SK-N-SH (cell line): ENCODE measurements around the gene TARS1. TPM values are rescaled to one million over a fixed set of nuclear protein-coding genes. Genes with fewer than 3 reads are reported as not detected.

ENCODE experiments used
- CTCF ChIA-PET: fragments of 300-600, 350-600 bp; formaldehyde crosslinking; extraction: SDS; loops from one replicate; lab custom pipeline; 2021; lab: Yijun Ruan, JAX
- POLR2A ChIA-PET: fragments of 350-600 bp; sonication (Branson Sonifier 250); formaldehyde crosslinking; extraction: SDS; loops from one replicate; lab custom pipeline; 2020; ENCODE audit warnings: antibody characterized with exemption, inconsistent platforms; lab: Yijun Ruan, JAX
- DNase-seq: peaks from one replicate; pipeline ENCODE4 v3.0.0; 2012
- H2AFZ ChIP-seq: fragments of 200-600 bp; sonication (generic); 2 replicates; pipeline ENCODE4 v1.8.1; 2016; ENCODE audit warnings: antibody characterized with exemption, mild to moderate bottlenecking, low read depth
- H3F3A ChIP-seq: fragments of 200-600 bp; sonication (generic); replicated peaks from 2 replicates; pipeline ENCODE3; 2016; ENCODE audit warnings: antibody characterized with exemption, mild to moderate bottlenecking; ENCODE audit not compliant: insufficient read depth
- H3K27ac ChIP-seq, 2 experiments: fragments of 200-500 bp in 1 of 2; fragments of 200-600 bp in 1 of 2; sonication (Bioruptor generic) in 1 of 2; sonication (generic), shearing (Covaris generic) in 1 of 2; 2 replicates each; pipeline versions ENCODE4 v1.5.1 to v1.6.1; 2014 to 2016; ENCODE audit warnings: low read depth in 2 of 2, inconsistent platforms in 1 of 2, low read length in 1 of 2, mild to moderate bottlenecking in 1 of 2, mixed read lengths in 1 of 2
- H3K27me3 ChIP-seq: fragments of 200-600 bp; sonication (generic), shearing (Covaris generic); 2 replicates; pipeline ENCODE4 v1.6.1; 2016; ENCODE audit warnings: mixed run types; ENCODE audit not compliant: insufficient read depth
- H3K36me3 ChIP-seq, 2 experiments: fragments of 200-500 bp in 1 of 2; fragments of 200-600 bp in 1 of 2; sonication (Bioruptor generic) in 1 of 2; sonication (generic) in 1 of 2; replicated peaks in 1 of 2; 2 replicates each; pipeline versions ENCODE3 to v1.5.1; 2014 to 2016; ENCODE audit warnings: low read length in 1 of 2, mild to moderate bottlenecking in 1 of 2; ENCODE audit not compliant: insufficient read depth in 2 of 2, control insufficient read depth in 1 of 2
- H3K4me1 ChIP-seq, 2 experiments: fragments of 200-500 bp in 1 of 2; fragments of 200-600 bp in 1 of 2; sonication (Bioruptor generic) in 1 of 2; sonication (generic), shearing (Covaris generic) in 1 of 2; 2 replicates each; pipeline versions ENCODE4 v1.5.1 to v1.6.1; 2014 to 2016; ENCODE audit warnings: low read depth in 1 of 2, low read length in 1 of 2, mixed run types in 1 of 2; ENCODE audit not compliant: insufficient read depth in 2 of 2, control insufficient read depth in 1 of 2
- H3K4me2 ChIP-seq: fragments of 200-600 bp; sonication (generic), shearing (Covaris generic); 2 replicates; pipeline ENCODE4 v1.6.1; 2017; ENCODE audit warnings: mixed run types
- H3K4me3 ChIP-seq, 2 experiments: fragments of 200-500 bp in 1 of 2; fragments of 200-600 bp in 1 of 2; sonication (Bioruptor generic) in 1 of 2; sonication (generic), shearing (Covaris generic) in 1 of 2; 2 replicates each; pipeline versions ENCODE4 v1.5.1 to v1.8.1; 2014 to 2016; ENCODE audit warnings: low read depth in 2 of 2, inconsistent platforms in 1 of 2, low read length in 1 of 2, mild to moderate bottlenecking in 1 of 2, mixed read lengths in 1 of 2, moderate library complexity in 1 of 2
- H3K79me2 ChIP-seq: fragments of 200-600 bp; sonication (generic); 2 replicates; pipeline ENCODE4 v1.8.1; 2017; ENCODE audit warnings: mild to moderate bottlenecking; ENCODE audit not compliant: insufficient read depth
- H3K9ac ChIP-seq: fragments of 200-600 bp; sonication (generic); 2 replicates; pipeline ENCODE4 v1.6.1; 2017; ENCODE audit warnings: mixed run types
- H3K9me2 ChIP-seq: fragments of 200-600 bp; sonication (generic); 2 replicates; pipeline ENCODE4 v1.6.1; 2017; ENCODE audit warnings: mixed run types
- H3K9me3 ChIP-seq: fragments of 200-600 bp; sonication (generic); 2 replicates; pipeline ENCODE4 v1.6.1; 2017; ENCODE audit warnings: mixed run types, mild to moderate bottlenecking, moderate library complexity
- H4K20me1 ChIP-seq: fragments of 200-600 bp; sonication (generic); 2 replicates; pipeline ENCODE4 v1.6.1; 2017; ENCODE audit warnings: mild to moderate bottlenecking, mixed run types; ENCODE audit not compliant: insufficient read depth
- CHD2 ChIP-seq: fragments of 150-350 bp; IDR thresholded peaks from 2 replicates; pipeline ENCODE4 v1.6.1; 2018; ENCODE audit warnings: low read length; ENCODE audit not compliant: partially characterized antibody
- ELF1 ChIP-seq: IDR thresholded peaks from 2 replicates; pipeline ENCODE4 v1.4.0; 2012
- EP300 ChIP-seq, 2 experiments: IDR thresholded peaks; 2 replicates each; pipeline versions ENCODE4 v1.4.0 to v1.6.1; 2012; ENCODE audit warnings: borderline replicate concordance in 1 of 2, low read depth in 1 of 2, low read length in 1 of 2
- FOXJ3 ChIP-seq: sonication (generic); formaldehyde crosslinking; IDR thresholded peaks from 2 replicates; pipeline ENCODE4 v1.5.1; 2020; ENCODE audit warnings: mild to moderate bottlenecking, missing genetic modification reagents
- GABPA ChIP-seq: IDR thresholded peaks from 2 replicates; pipeline ENCODE4 v1.4.0; 2012; ENCODE audit warnings: low read depth, mild to moderate bottlenecking
- GATA2 ChIP-seq: sonication (generic); formaldehyde crosslinking; IDR thresholded peaks from 2 replicates; pipeline ENCODE4 v1.5.0; 2020; ENCODE audit warnings: mild to moderate bottlenecking, missing genetic modification reagents
- JUND ChIP-seq: IDR thresholded peaks from 2 replicates; pipeline ENCODE4 v1.4.0; 2012
- MXI1 ChIP-seq: IDR thresholded peaks from 2 replicates; pipeline ENCODE4 v1.6.1; 2012; ENCODE audit warnings: mild to moderate bottlenecking, low read depth, low read length, improper control_type of control experiment
- NFIC ChIP-seq: IDR thresholded peaks from 2 replicates; pipeline ENCODE4 v1.4.0; 2012; ENCODE audit warnings: borderline replicate concordance
- NRF1 ChIP-seq: IDR thresholded peaks from 2 replicates; pipeline ENCODE4 v1.6.1; 2012; ENCODE audit warnings: low read depth, mild to moderate bottlenecking, low read length
- POLR2AphosphoS5 ChIP-seq: IDR thresholded peaks from 2 replicates; pipeline ENCODE4 v1.6.1; 2012; ENCODE audit warnings: low read depth, low read length
- RAD21 ChIP-seq: IDR thresholded peaks from 2 replicates; pipeline ENCODE4 v1.6.1; 2012; ENCODE audit warnings: mild to moderate bottlenecking, low read length
- RFX5 ChIP-seq: IDR thresholded peaks from 2 replicates; pipeline ENCODE4 v1.6.1; 2012; ENCODE audit warnings: mild to moderate bottlenecking, improper control_type of control experiment, low read length
- RXRA ChIP-seq: IDR thresholded peaks from 2 replicates; pipeline ENCODE4 v1.4.0; 2012; ENCODE audit warnings: low read depth, mild to moderate bottlenecking, borderline replicate concordance
- SMC3 ChIP-seq: IDR thresholded peaks from 2 replicates; pipeline ENCODE4 v1.6.1; 2012; ENCODE audit warnings: low read depth, low read length, improper control_type of control experiment
- TAF1 ChIP-seq: IDR thresholded peaks from 2 replicates; pipeline ENCODE4 v1.6.1; 2012; ENCODE audit warnings: low read depth, mild to moderate bottlenecking, low read length, moderate library complexity, borderline replicate concordance
- TCF12 ChIP-seq: IDR thresholded peaks from 2 replicates; pipeline ENCODE4 v1.4.0; 2012
- TEAD4 ChIP-seq: IDR thresholded peaks from 2 replicates; pipeline ENCODE4 v1.4.0; 2012; ENCODE audit warnings: mild to moderate bottlenecking, borderline replicate concordance; ENCODE audit not compliant: insufficient read depth
- YY1 ChIP-seq: IDR thresholded peaks from 2 replicates; pipeline ENCODE4 v1.4.0; 2012; ENCODE audit warnings: low read depth, mild to moderate bottlenecking
- WGBS: methylation state at CpG from one replicate; pipeline ENCODE4 v1.1.6; 2017; ENCODE audit warnings: low lambda C conversion rate; 5-methylcytosine and 5-hydroxymethylcytosine counted together
- polyA plus RNA-seq, 3 experiments: library from polyadenylated mRNA; depleted of rRNA; stranded (reverse); fragments of >200 nt; gene quantifications; 2 replicates each; pipeline ENCODE4 v1.2.3, GENCODE V29; 2012
- TF ChIP-seq, protein P1 (sequence below): IDR thresholded peaks from 2 replicates; pipeline ENCODE4 v1.4.0; 2012; ENCODE audit warnings: low read depth, borderline replicate concordance
- TF ChIP-seq, protein P2 (sequence below): IDR thresholded peaks from 2 replicates; pipeline ENCODE4 v1.4.0; 2012; ENCODE audit warnings: low read depth, borderline replicate concordance
- TF ChIP-seq, protein P3 (sequence below): IDR thresholded peaks from 2 replicates; pipeline ENCODE4; 2012
- TF ChIP-seq, protein P4 (sequence below): fragments of 200-600 bp; sonication (generic); IDR thresholded peaks from 2 replicates; pipeline ENCODE4 v1.6.1; 2017; ENCODE audit warnings: antibody characterized with exemption, mild to moderate bottlenecking, moderate library complexity
- TF ChIP-seq, protein P5 (sequence below): fragments of 150-350 bp; IDR thresholded peaks from 2 replicates; pipeline ENCODE4 v1.6.1; 2016; ENCODE audit warnings: mild to moderate bottlenecking, low read depth, low read length

Gene TARS1
- polyA plus RNA-seq, 1 of the 3 experiments (the other 2 are of a cell fraction), result 58.4 TPM

DNA sequence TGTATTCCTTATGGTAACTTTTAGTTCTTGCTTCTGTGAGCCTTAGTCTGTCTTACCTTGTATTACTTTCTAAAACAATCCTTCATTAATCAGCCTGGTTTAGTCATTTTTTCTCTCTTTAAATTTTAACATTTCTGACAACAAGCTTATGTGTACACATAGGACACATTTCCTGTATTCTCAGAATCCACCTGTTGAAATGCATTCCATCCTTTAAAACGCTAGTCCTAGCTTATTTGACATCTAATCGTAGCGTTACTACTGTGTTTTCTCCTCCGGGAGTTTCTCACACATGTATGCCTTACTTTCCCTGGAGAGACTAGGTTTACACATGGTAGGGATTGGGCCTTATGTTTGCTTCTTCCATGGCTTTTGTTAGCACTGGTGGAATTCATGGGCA, 3.8 kb downstream of the TARS1 start:
- no peak overlapping the region for H3K4me3 ChIP-seq
- TF ChIP-seq JUND (no peak), FOXJ3 (CRISPR knock-in tag) (no peak), EP300 (IDR thresholded peaks at IDR 0.05; ENCODE audit: borderline replicate concordance in 1 of 2, low read depth in 1 of 2, low read length in 1 of 2) (no peak), GABPA (no peak), RAD21 (no peak), YY1 (no peak), NRF1 (no peak)
- TF ChIP-seq, protein P1, sequence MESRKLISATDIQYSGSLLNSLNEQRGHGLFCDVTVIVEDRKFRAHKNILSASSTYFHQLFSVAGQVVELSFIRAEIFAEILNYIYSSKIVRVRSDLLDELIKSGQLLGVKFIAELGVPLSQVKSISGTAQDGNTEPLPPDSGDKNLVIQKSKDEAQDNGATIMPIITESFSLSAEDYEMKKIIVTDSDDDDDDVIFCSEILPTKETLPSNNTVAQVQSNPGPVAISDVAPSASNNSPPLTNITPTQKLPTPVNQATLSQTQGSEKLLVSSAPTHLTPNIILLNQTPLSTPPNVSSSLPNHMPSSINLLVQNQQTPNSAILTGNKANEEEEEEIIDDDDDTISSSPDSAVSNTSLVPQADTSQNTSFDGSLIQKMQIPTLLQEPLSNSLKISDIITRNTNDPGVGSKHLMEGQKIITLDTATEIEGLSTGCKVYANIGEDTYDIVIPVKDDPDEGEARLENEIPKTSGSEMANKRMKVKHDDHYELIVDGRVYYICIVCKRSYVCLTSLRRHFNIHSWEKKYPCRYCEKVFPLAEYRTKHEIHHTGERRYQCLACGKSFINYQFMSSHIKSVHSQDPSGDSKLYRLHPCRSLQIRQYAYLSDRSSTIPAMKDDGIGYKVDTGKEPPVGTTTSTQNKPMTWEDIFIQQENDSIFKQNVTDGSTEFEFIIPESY, result no peak
- TF ChIP-seq, protein P2, sequence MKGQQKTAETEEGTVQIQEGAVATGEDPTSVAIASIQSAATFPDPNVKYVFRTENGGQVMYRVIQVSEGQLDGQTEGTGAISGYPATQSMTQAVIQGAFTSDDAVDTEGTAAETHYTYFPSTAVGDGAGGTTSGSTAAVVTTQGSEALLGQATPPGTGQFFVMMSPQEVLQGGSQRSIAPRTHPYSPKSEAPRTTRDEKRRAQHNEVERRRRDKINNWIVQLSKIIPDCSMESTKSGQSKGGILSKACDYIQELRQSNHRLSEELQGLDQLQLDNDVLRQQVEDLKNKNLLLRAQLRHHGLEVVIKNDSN, result no peak
- TF ChIP-seq, protein P3, sequence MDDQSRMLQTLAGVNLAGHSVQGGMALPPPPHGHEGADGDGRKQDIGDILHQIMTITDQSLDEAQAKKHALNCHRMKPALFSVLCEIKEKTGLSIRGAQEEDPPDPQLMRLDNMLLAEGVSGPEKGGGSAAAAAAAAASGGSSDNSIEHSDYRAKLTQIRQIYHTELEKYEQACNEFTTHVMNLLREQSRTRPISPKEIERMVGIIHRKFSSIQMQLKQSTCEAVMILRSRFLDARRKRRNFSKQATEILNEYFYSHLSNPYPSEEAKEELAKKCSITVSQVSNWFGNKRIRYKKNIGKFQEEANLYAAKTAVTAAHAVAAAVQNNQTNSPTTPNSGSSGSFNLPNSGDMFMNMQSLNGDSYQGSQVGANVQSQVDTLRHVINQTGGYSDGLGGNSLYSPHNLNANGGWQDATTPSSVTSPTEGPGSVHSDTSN, result no peak
- peak overlapping the region; percentile 33; the same call in 1 of the 2 replicates for H3K4me2 ChIP-seq
- WGBS, result 84% methylated on average over 4 of the region's 4 CpGs
- H3K79me2 ChIP-seq, result peaks cover 90% of the 10 kb centered on the region
- ChIA-PET CTCF (no interaction called here), POLR2A (no interaction called here)
- peaks cover 47 to 55% of the 10 kb centered on the region in 2 experiments for H3K36me3 ChIP-seq
- H3K9ac ChIP-seq, result no peak overlapping the region
- H3F3A ChIP-seq, result peaks cover 35% of the 10 kb centered on the region
- H3K27me3 ChIP-seq, result no peaks in the 10 kb centered on the region
- no peaks in the 10 kb centered on the region for H3K9me3 ChIP-seq
- no peak overlapping the region for H2AFZ ChIP-seq
- no peak for DNase-seq
- no peak overlapping the region for H3K27ac ChIP-seq
- no peaks in the 10 kb centered on the region for H3K9me2 ChIP-seq
- H4K20me1 ChIP-seq, result peaks cover 76% of the 10 kb centered on the region
- H3K4me1 ChIP-seq, result peaks cover 5 to 8% of the 10 kb centered on the region in 2 experiments; a peak in 3 of 4 replicates

DNA sequence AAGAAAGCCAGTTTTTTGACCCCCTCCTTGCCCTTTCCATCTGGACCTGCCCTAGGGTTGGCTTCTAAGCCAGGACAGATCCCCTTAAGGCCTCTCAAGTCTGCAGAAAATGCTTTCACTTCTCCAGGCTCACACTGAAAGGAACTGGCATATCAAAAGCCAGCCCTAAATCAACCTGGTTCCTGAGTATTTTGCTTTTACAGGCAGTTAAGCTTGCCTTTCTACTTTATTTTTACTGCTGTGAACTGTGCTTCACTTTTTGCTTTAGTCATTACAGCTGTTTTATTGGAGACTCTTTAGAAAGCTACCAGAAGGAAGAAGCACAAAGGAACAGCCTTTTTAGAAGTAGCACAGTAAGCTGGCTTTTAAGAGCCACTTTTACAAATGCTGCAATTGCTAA, 5.0 kb downstream of the TARS1 start:
- H3K79me2 ChIP-seq, result peaks cover 99% of the 10 kb centered on the region
- H4K20me1 ChIP-seq, result peaks cover 81% of the 10 kb centered on the region
- H3F3A ChIP-seq, result peaks cover 29% of the 10 kb centered on the region
- peaks cover 3 to 8% of the 10 kb centered on the region in 2 experiments; a peak in 2 of 4 replicates for H3K4me1 ChIP-seq
- CTCF ChIA-PET, result interaction anchor here (0.6 to 0.9 kb wide), 2 partner anchors 9 to 488 kb away, joined by 3 read pairs; no protein-coding TSS in a partner anchor
- H3K9me2 ChIP-seq, result no peaks in the 10 kb centered on the region
- no peak overlapping the region for H3K4me3 ChIP-seq
- POLR2A ChIA-PET, result no interaction called here
- H2AFZ ChIP-seq, result no peak overlapping the region
- H3K36me3 ChIP-seq, result peaks cover 56 to 68% of the 10 kb centered on the region in 2 experiments
- no peak overlapping the region for H3K4me2 ChIP-seq
- H3K27ac ChIP-seq, result no peak overlapping the region
- TF ChIP-seq RFX5 (no peak), MXI1 (no peak), NRF1 (no peak), TCF12 (no peak), GABPA (no peak), ELF1 (no peak), POLR2AphosphoS5 (no peak), NFIC (no peak), SMC3 (no peak), RXRA (no peak), TEAD4 (no peak), TAF1 (no peak), GATA2 (CRISPR knock-in tag) (no peak), CHD2 (no peak)
- TF ChIP-seq, protein P4, sequence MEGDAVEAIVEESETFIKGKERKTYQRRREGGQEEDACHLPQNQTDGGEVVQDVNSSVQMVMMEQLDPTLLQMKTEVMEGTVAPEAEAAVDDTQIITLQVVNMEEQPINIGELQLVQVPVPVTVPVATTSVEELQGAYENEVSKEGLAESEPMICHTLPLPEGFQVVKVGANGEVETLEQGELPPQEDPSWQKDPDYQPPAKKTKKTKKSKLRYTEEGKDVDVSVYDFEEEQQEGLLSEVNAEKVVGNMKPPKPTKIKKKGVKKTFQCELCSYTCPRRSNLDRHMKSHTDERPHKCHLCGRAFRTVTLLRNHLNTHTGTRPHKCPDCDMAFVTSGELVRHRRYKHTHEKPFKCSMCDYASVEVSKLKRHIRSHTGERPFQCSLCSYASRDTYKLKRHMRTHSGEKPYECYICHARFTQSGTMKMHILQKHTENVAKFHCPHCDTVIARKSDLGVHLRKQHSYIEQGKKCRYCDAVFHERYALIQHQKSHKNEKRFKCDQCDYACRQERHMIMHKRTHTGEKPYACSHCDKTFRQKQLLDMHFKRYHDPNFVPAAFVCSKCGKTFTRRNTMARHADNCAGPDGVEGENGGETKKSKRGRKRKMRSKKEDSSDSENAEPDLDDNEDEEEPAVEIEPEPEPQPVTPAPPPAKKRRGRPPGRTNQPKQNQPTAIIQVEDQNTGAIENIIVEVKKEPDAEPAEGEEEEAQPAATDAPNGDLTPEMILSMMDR, result no peak
- TF ChIP-seq, protein P5, sequence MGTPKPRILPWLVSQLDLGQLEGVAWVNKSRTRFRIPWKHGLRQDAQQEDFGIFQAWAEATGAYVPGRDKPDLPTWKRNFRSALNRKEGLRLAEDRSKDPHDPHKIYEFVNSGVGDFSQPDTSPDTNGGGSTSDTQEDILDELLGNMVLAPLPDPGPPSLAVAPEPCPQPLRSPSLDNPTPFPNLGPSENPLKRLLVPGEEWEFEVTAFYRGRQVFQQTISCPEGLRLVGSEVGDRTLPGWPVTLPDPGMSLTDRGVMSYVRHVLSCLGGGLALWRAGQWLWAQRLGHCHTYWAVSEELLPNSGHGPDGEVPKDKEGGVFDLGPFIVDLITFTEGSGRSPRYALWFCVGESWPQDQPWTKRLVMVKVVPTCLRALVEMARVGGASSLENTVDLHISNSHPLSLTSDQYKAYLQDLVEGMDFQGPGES, result no peak
- TF ChIP-seq, all 33 proteins: peak for 0
- DNase-seq, result no peak
- Histone ChIP-seq H3K9me3 (no peaks in the 10 kb centered on the region), H3K27me3 (no peaks in the 10 kb centered on the region), H3K9ac (no peak overlapping the region)
